ENCODE data around the gene MYRIP. TPM values are rescaled to one million over a fixed set of nuclear protein-coding genes. Genes with fewer than 3 reads are reported as not detected.
A peak's percentile ranks its signal among the peaks of the same experiment; 100 is the strongest.

Gene MYRIP
- total and polyA plus RNA-seq, 12 donors: 0.24 to 4.8 (median 1.4) TPM

DNA sequence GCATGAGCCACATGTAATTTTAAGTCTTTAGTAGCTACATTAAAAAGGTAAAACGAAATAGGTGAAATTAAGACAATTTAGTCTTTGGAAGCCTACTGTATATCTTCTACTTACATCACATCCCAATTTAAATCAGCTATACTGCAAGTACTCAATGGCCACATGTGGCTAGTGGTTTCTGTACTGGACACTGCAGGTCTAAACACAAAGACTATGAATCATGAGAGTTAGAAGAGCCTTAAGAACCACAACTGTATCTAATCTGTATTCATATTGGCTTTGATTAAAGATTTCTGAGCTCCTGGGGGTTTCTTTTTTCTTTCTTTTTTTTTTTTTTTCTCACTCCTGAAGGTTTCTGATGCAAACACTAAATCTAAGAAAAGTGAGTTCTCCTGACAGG is 497.8 kb downstream of the MYRIP start:
- intact Hi-C loops (cut with DNase I): no loop called here
- Histone ChIP-seq H3K4me1 (replicated peaks in 1 of 2) (peaks cover 26 to 36% of the 10 kb centered on the region in 2 donors), H3K9me3 (replicated peaks in 1 of 3) (no peaks in the 10 kb centered on the region), H3K36me3 (replicated peaks in 1 of 2) (peaks cover 0 to 10% of the 10 kb centered on the region in 2 donors), H3K27me3 (no peaks in the 10 kb centered on the region), H3K4me3 (no peak overlapping the region), H3K27ac (no peak overlapping the region)
- TF ChIP-seq POLR2A (IDR thresholded peaks at IDR 0.05) (no peak), CTCF (IDR thresholded peaks at IDR 0.05) (no peak)
- no peak for DNase-seq
- WGBS, 4 donors: 69 to 88% (median 80%) methylated on average over 1 of the region's 1 CpG

DNA sequence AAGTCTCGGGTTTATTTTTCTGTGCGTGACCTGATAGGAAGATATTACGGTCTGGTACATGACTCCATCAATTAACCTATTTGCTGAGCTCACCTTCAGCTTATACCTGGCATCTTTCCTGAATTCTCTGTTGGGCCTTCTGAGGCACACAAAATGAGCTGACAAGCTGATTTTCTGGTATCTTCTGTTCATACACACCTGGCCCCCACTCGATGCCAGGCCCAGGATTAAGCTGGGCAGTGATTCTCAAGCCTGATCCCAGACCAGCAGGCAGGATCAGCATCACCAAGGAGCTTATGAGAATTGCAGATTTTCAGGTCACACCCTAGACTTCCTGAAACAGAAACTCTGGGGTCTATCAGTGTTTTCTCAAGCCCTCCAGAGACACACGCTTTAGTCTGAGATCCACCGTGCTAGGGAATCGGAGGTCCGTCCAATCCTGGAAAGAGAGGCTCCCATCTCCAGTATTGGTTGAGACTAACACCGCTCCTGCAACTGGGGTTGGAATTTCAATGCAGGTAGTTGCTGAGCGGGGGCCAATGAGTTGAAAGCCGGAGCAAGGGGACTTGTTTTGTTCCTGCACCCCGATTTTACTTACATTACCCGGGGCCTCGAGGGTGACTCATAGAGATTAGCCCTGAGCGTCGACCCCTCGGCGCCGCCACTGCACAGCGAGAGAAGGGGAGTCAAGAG is 499.5 kb downstream of the MYRIP start:
- intact Hi-C loops (cut with DNase I): no loop called here
- Histone ChIP-seq H3K36me3 (replicated peaks in 1 of 2) (peaks cover 0 to 27% of the 10 kb centered on the region in 2 donors), H3K4me1 (replicated peaks in 1 of 2) (peaks cover 16 to 36% of the 10 kb centered on the region in 2 donors), H3K9me3 (replicated peaks in 1 of 3) (no peaks in the 10 kb centered on the region), H3K27me3 (no peaks in the 10 kb centered on the region), H3K27ac (peak overlapping the region in 4 of 5 donors; percentile 84 to 98 (median 95)), H3K4me3 (peak overlapping the region in 3 of 4 donors; percentile 56 to 88 (median 72))
- DNase-seq: no peak
- 23 to 36% (median 27%) methylated on average over 14 to 20 of the region's 20 CpGs for WGBS, 4 donors
- TF ChIP-seq CTCF (IDR thresholded peaks at IDR 0.05) (no peak), POLR2A (IDR thresholded peaks at IDR 0.05) (no peak)

GRCh38 chr3:40309418-40309924 is 500.1 kb downstream of the MYRIP start, which contains the start of gene EIF1B:
EIF1B (plus strand) TSS chr3:40309707; CDS start chr3:40309942, 235 bp downstream.
- intact Hi-C loops (cut with DNase I): no loop called here
- Histone ChIP-seq H3K4me1 (replicated peaks in 1 of 2) (peaks cover 16 to 42% of the 10 kb centered on the region in 2 donors), H3K27me3 (no peaks in the 10 kb centered on the region), H3K9me3 (replicated peaks in 1 of 3) (no peaks in the 10 kb centered on the region), H3K27ac (peak within 1 kb of the TSS; percentile 82 to 98 (median 94)), H3K4me3 (peak within 1 kb of the TSS; percentile 72 to 100 (median 84)), H3K36me3 (replicated peaks in 1 of 2) (peaks cover 0 to 27% of the 10 kb centered on the region in 2 donors)
- peak; percentile 98 to 99 (median 98) for DNase-seq
- TF ChIP-seq CTCF (IDR thresholded peaks at IDR 0.05) (peak; percentile 61 to 92 (median 88)), POLR2A (IDR thresholded peaks at IDR 0.05) (peak; percentile 94 to 99)
- 0 to 1% (median 0%) methylated on average over 36 to 50 of the region's 50 CpGs for whole genome bisulfite sequencing, 4 donors

Small RNAs within 50 kb of the gene (small RNA-seq; reads per million reads assigned to genes)
- 0 reads per million in 2 donors for gene RF00264
- gene RN7SL411P: 0 reads per million in 2 donors
- 0 reads per million in 2 donors for gene RNU4-56P

Measured in adrenal gland (tissue), 12 donors.